Ovary (tissue), 9 donors: ENCODE results near the gene PACS2. TPM values are rescaled to one million over a fixed set of nuclear protein-coding genes. Genes with fewer than 3 reads are reported as not detected.

ENCODE experiments used
- DNase-seq, 5 donors: peaks; one replicate each; pipeline ENCODE4 v3.0.0-alpha.2; 2019 to 2020
- H3K27ac ChIP-seq, 2 donors: fragments of 200-600 bp; one replicate each; pipeline versions ENCODE4 v1.5.1 to v1.8.0; 2019 to 2022
- H3K27me3 ChIP-seq: fragments of 200-600 bp; one replicate; pipeline ENCODE4 v1.8.0; 2022
- H3K36me3 ChIP-seq: fragments of 200-600 bp; sonication (generic); one replicate; pipeline ENCODE4 v1.5.1; 2019
- H3K4me1 ChIP-seq: one replicate; pipeline ENCODE4 v1.8.1; 2013; ENCODE audit warnings: mild to moderate bottlenecking, moderate library complexity; ENCODE audit not compliant: insufficient read depth
- H3K4me3 ChIP-seq: fragments of 200-600 bp; sonication (generic); one replicate; pipeline ENCODE4 v1.5.1; 2017
- H3K9me3 ChIP-seq, 2 donors: fragments of 200-600 bp in 1 of 2; sonication (generic) in 1 of 2; one replicate each; pipeline versions ENCODE4 v1.5.1 to v1.8.1; 2013 to 2019; ENCODE audit warnings: mild to moderate bottlenecking in 1 of 2, moderate library complexity in 1 of 2
- EP300 ChIP-seq: sonication (generic); formaldehyde crosslinking; IDR thresholded peaks from one replicate; pipeline ENCODE4 v1.6.1; 2017; ENCODE audit warnings: antibody characterized with exemption
- POLR2A ChIP-seq: fragments of 450-650 bp; IDR thresholded peaks from one replicate; pipeline ENCODE4 v1.6.1; 2017; ENCODE audit warnings: antibody characterized with exemption, mild to moderate bottlenecking, moderate library complexity
- WGBS, 3 donors: extraction: QIAGEN DNeasy Blood & Tissue Kit in 1 of 3; methylation state at CpG; one replicate each; pipeline versions ENCODE4 v1.1.5 to v1.1.7; 2013 to 2017; 5-methylcytosine and 5-hydroxymethylcytosine counted together
- intact Hi-C, 4 donors: fragments of 100-400 bp; cut with DNase I; formaldehyde crosslinking; loops; one replicate each; pipeline versions ENCODE4 v1.11.0 to v1.15.1; 2022 to 2023
- polyA plus RNA-seq, 2 donors: library from polyadenylated mRNA; stranded (reverse); fragments of 200-250 nt in 1 of 2; fragments of 350-450 nt in 1 of 2; fragmentation: Illumina TruSeq in 1 of 2; extraction: RNeasy Lipid Tissue Mini Kit (QIAGEN cat#74804) in 1 of 2; gene quantifications; one replicate each; pipeline ENCODE4 v1.2.3, GENCODE V29; 2013 to 2014
- total RNA-seq, 7 donors: library from RNA; depleted of rRNA in 2 of 7; stranded (reverse); fragments of >200 nt in 2 of 7; fragmentation: NEBNext Ultra II Directional in 3 of 7; extraction: Animal tissue kit (Norgen Biotek cat#: 25700) in 3 of 7; gene quantifications; one replicate each; pipeline versions ENCODE4 v1.1.0 to v1.2.4, GENCODE V29; 2016 to 2023
- TF ChIP-seq, protein P1 (sequence below), 3 donors: fragments of 450-650 bp in 2 of 3; fragments of 200-600 bp in 1 of 3; IDR thresholded peaks; one replicate each; pipeline versions ENCODE4 v1.5.1 to v1.8.0; 2016 to 2022; ENCODE audit warnings: antibody characterized with exemption in 3 of 3, mild to moderate bottlenecking in 1 of 3
- donor health status: DM: no; HTN: no; CAD: no; lungs with moderate emphysema.
- donor health status: DM: no; HTN: no; CAD: no.
- donor health status: Bipolar disorder and iron deficiency.
- donor health status: DM: yes; HTN: yes; CAD: no.
- donor health status: DM: no; HTN: no; CAD: no.
- donor health status: DM: yes; HTN: yes; CAD: no.

Gene PACS2
- total and polyA plus RNA-seq, 9 donors = 21.2 to 91.9 (median 60.6) TPM

DNA sequence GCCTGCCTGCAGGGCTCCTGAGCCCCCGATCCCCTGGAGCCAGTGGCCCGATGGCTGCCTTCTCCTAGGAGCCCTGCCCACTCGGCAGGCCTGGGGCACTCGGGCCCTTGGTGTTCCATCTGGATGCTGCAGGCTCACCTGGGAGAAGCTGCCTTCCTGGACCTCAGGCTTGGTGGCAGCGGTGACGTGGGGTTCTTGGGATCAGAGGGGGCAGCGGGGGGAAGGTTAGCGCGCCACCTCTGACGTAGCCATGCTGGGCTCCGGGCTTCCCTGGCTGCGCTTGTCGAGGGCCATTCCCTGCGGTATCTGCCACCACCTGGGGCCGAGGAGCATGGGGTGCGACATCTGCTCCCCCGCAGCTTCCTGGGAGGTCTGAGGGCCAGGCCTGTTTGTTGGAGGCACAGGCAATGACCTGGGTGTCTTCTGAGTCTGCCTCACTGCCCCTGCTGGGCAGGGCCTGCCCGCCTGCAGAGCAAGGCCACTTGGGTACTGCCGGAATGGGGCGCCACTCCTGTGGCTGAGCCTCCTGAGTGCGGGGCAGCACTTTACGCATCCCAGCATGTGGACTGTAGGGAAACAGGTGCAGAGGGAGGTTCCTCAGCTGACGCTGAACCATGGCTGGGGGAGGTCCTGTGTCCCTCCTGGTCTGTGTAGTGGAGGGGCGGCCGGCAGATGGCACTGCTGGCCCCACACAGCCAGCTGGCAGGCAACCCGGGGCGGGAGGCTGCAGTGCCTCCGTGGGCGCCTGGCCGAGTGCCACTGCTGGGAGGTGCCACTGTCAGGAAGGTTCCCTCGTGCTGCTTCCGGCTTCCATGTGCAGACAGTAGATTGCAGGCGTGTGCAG lies 125.4 kb downstream of the PACS2 start:
- Histone ChIP-seq H3K27me3 (no peaks in the 10 kb centered on the region), H3K9me3 (no peaks in the 10 kb centered on the region), H3K4me3 (no peak overlapping the region), H3K4me1 (peaks cover 2% of the 10 kb centered on the region), H3K27ac (no peak overlapping the region), H3K36me3 (no peaks in the 10 kb centered on the region)
- DNase-seq = no peak
- TF ChIP-seq, protein P1, sequence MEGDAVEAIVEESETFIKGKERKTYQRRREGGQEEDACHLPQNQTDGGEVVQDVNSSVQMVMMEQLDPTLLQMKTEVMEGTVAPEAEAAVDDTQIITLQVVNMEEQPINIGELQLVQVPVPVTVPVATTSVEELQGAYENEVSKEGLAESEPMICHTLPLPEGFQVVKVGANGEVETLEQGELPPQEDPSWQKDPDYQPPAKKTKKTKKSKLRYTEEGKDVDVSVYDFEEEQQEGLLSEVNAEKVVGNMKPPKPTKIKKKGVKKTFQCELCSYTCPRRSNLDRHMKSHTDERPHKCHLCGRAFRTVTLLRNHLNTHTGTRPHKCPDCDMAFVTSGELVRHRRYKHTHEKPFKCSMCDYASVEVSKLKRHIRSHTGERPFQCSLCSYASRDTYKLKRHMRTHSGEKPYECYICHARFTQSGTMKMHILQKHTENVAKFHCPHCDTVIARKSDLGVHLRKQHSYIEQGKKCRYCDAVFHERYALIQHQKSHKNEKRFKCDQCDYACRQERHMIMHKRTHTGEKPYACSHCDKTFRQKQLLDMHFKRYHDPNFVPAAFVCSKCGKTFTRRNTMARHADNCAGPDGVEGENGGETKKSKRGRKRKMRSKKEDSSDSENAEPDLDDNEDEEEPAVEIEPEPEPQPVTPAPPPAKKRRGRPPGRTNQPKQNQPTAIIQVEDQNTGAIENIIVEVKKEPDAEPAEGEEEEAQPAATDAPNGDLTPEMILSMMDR (IDR thresholded peaks at IDR 0.05) = no peak
- TF ChIP-seq EP300 (no peak), POLR2A (no peak)
- intact Hi-C loops = no loop called here
- WGBS, 3 donors = 85 to 92% (median 89%) methylated on average over 26 to 33 of the region's 33 CpGs

DNA sequence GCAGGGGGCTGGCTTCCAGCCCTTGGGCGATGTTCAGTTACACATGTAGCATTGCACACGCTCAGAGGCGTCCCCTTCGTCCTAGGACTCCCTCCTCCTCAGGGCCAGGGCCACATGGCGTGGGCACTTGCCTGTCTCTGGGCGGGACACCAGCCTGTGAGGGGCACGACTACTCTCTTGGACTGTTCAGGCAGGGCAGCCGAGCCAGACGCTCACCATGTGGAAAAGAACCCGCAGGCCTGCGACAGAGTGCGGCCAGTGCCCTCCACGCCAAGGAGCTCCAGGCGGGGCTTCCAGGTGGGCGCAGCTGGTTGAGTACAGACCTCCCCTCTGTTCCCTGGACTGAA lies 126.0 kb downstream of the PACS2 start:
- no peak overlapping the region for H3K27ac ChIP-seq
- peaks cover 2% of the 10 kb centered on the region for H3K4me1 ChIP-seq
- intact Hi-C loops = no loop called here
- WGBS, 3 donors = 92 to 94% (median 93%) methylated on average over 14 to 15 of the region's 15 CpGs
- H3K27me3 ChIP-seq = no peaks in the 10 kb centered on the region
- TF ChIP-seq EP300 (no peak), POLR2A (no peak)
- TF ChIP-seq, protein P1 (IDR thresholded peaks at IDR 0.05) = no peak
- H3K36me3 ChIP-seq = no peaks in the 10 kb centered on the region
- no peak overlapping the region for H3K4me3 ChIP-seq
- H3K9me3 ChIP-seq = no peaks in the 10 kb centered on the region
- DNase-seq = no peak

DNA sequence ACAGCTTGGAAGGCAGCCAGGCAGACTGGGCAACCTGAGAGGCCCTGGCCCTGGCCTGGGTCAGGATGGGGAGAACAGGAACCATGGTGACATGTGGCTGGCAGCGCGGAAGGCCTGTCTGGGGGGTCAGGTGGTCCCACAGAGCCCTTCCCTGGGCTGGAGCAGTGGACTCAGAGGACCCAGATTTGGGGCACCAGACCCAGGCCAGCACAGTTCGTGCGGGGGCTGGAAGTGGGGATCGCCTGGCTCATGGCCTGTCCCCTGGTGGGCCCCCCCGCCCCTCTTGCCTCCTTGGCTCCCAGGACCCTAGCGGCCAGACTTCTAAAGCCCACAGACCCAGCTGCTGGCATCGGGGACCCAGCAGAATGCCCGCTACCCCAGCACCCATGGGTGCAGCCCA lies 126.4 kb downstream of the PACS2 start:
- no peak for DNase-seq
- 94 to 100% (median 98%) methylated on average over 5 to 9 of the region's 9 CpGs for WGBS, 3 donors
- peaks cover 2% of the 10 kb centered on the region for H3K4me1 ChIP-seq
- H3K9me3 ChIP-seq = no peaks in the 10 kb centered on the region
- TF ChIP-seq, protein P1 (IDR thresholded peaks at IDR 0.05) = no peak
- TF ChIP-seq EP300 (no peak), POLR2A (no peak)
- no peak overlapping the region for H3K4me3 ChIP-seq
- H3K27ac ChIP-seq = no peak overlapping the region
- H3K27me3 ChIP-seq = no peaks in the 10 kb centered on the region
- intact Hi-C loops = no loop called here
- H3K36me3 ChIP-seq = no peaks in the 10 kb centered on the region

- WGBS, 3 donors = 68 to 70% (median 70%) methylated on average over 17 of the region's 17 CpGs
- intact Hi-C loops = no loop called here
- DNase-seq = no peak
- no peak overlapping the region for H3K27ac ChIP-seq
- no peaks in the 10 kb centered on the region for H3K36me3 ChIP-seq
- H3K9me3 ChIP-seq = no peaks in the 10 kb centered on the region
- peaks cover 2% of the 10 kb centered on the region for H3K4me1 ChIP-seq
- TF ChIP-seq, protein P1 (IDR thresholded peaks at IDR 0.05) = no peak
- no peak for TF ChIP-seq EP300
- no peak for TF ChIP-seq POLR2A
- H3K27me3 ChIP-seq = no peaks in the 10 kb centered on the region
- H3K4me3 ChIP-seq = no peak overlapping the region
These were observed 127.6 kb downstream of the PACS2 start for GRCh38 chr14:105442125-105442524.
